Upper lobe of left lung (tissue), 6 donors: Measurements from ENCODE around the gene CFP. TPM values are rescaled to one million over a fixed set of nuclear protein-coding genes. Genes with fewer than 3 reads are reported as not detected.

Experiments used
- ATAC-seq, 2 donors: fragments of 200-7000 bp; cut with Tn5 transposase; one replicate each; pipeline ENCODE4 v1.9.1; 2022; ENCODE audit warnings: mild to moderate bottlenecking in 2 of 2, moderate library complexity in 2 of 2; ENCODE audit not compliant: low FRiP score in 2 of 2
- DNase-seq, 2 donors: peaks; one replicate each; pipeline ENCODE4 v3.0.0-alpha.2; 2019 to 2020
- H3K27ac ChIP-seq, 4 donors: fragments of 200-600 bp; sonication (generic); one replicate each; pipeline ENCODE4 v1.5.1; 2016 to 2019
- H3K27me3 ChIP-seq, 4 donors: fragments of 200-600 bp; sonication (generic); one replicate each; pipeline ENCODE4 v1.5.1; 2017 to 2019
- H3K36me3 ChIP-seq, 4 donors: fragments of 200-600 bp; sonication (generic); one replicate each; pipeline ENCODE4 v1.5.1; 2016 to 2019
- H3K4me1 ChIP-seq, 4 donors: fragments of 200-600 bp; sonication (generic); one replicate each; pipeline ENCODE4 v1.5.1; 2018 to 2019
- H3K4me3 ChIP-seq, 4 donors: fragments of 200-600 bp; sonication (generic); one replicate each; pipeline ENCODE4 v1.5.1; 2017 to 2019; ENCODE audit warnings: mild to moderate bottlenecking in 2 of 4, moderate library complexity in 1 of 4
- H3K9me3 ChIP-seq, 4 donors: fragments of 200-600 bp; sonication (generic); one replicate each; pipeline ENCODE4 v1.5.1; 2018 to 2019
- CTCF ChIP-seq, 6 experiments: fragments of 450-650 bp in 4 of 6; fragments of 200-600 bp in 2 of 6; sonication (generic) in 2 of 6; IDR thresholded peaks; one replicate each; pipeline ENCODE4 v1.5.1; 2016 to 2019; ENCODE audit warnings: antibody characterized with exemption in 6 of 6
- EP300 ChIP-seq, 4 donors: sonication (generic); formaldehyde crosslinking; IDR thresholded peaks; one replicate each; pipeline ENCODE4 v1.5.1; 2017; ENCODE audit warnings: antibody characterized with exemption in 4 of 4, control low read depth in 2 of 4
- POLR2A ChIP-seq, 4 donors: fragments of 450-650 bp; IDR thresholded peaks; one replicate each; pipeline ENCODE4 v1.5.1; 2016 to 2017; ENCODE audit warnings: antibody characterized with exemption in 4 of 4, mild to moderate bottlenecking in 2 of 4
- POLR2AphosphoS5 ChIP-seq, 2 donors: sonication (generic); formaldehyde crosslinking; IDR thresholded peaks; one replicate each; pipeline ENCODE4 v1.5.1; 2017; ENCODE audit warnings: antibody characterized with exemption in 2 of 2
- WGBS, 2 donors: methylation state at CpG; one replicate each; pipeline ENCODE4 v1.1.5; 2017 to 2018; 5-methylcytosine and 5-hydroxymethylcytosine counted together
- small RNA-seq, 4 donors: library from RNA; depleted of rRNA; stranded (forward); fragments of <200 nt; gene quantifications; one replicate each; pipeline ENCODE3, GENCODE V24; 2016
- total RNA-seq, 6 donors: library from RNA; depleted of rRNA in 4 of 6; stranded (reverse); fragments of >200 nt in 4 of 6; gene quantifications; one replicate each; pipeline versions ENCODE4 v1.1.0 to v1.2.1, GENCODE V29; 2016 to 2021
- donor health status: DM: no; HTN: no; CAD: no; lungs with moderate emphysema.
- donor health status: DM: no; HTN: yes; CAD: no; lungs with severe emphysema.

CFP gene
- total RNA-seq, 6 donors from 2014 or later, result 9.1 to 40.6 (median 14.1) TPM

GRCh38 chrX:47574076-47574546, 55.6 kb downstream of the CFP start:
- 25 to 37% methylated on average over 8 to 19 of the region's 41 CpGs for WGBS, 2 donors
- TF ChIP-seq POLR2A (IDR thresholded peaks at IDR 0.05), result no peak
- TF ChIP-seq POLR2AphosphoS5 (IDR thresholded peaks at IDR 0.05), result no peak
- no peak for TF ChIP-seq EP300 (IDR thresholded peaks at IDR 0.05)
- no peak for TF ChIP-seq CTCF (IDR thresholded peaks at IDR 0.05)
- peak in 1 of 2 donors; percentile 80 for DNase-seq

DNA sequence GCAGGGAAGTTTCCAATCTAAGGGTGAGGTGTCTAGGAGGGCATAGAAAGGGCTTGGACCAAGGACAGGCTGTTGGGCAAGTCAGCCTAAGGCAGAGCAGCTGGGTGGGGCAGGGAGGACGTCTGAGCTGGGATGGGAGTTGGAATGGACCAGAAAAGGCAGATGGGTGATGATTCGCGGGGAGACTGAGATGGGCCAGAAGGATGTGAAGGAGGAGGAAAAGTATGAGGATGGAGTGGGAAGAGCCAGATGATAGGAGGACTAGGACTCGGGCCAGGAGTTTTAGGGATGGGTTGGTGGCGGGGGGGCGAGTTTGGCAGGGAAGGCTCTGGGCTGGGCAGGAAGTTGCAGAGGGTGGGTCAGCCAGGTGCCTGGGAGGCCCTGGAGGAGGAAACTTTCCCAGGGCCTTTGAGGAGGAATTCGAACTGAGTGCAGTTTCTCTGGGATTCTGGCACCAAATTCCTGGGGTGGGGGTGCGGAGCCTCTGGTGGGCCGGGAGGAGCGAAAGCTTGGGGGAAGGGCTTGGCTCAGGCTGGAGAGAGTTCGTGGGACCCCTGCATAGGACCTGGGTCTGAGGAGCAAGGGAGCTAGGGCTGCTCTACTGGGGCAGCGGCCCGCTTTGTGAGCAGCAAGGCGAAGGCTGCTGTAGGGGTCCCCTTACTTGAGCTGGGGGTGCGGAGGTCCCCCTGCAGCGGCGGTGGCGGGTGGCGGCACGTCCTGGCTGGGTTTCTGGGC, 56.2 kb downstream of the CFP start:
- DNase-seq, result no peak
- peaks cover 0 to 7% (median 5%) of the 10 kb centered on the region in 4 donors for H3K4me1 ChIP-seq
- peaks cover 0 to 31% (median 16%) of the 10 kb centered on the region in 4 donors for H3K36me3 ChIP-seq
- 23 to 51% methylated on average over 6 to 20 of the region's 20 CpGs for WGBS, 2 donors
- TF ChIP-seq POLR2A (IDR thresholded peaks at IDR 0.05) (no peak), EP300 (IDR thresholded peaks at IDR 0.05) (no peak), POLR2AphosphoS5 (IDR thresholded peaks at IDR 0.05) (no peak), CTCF (IDR thresholded peaks at IDR 0.05) (no peak)
- H3K4me3 ChIP-seq, result peak overlapping the region in 3 of 4 donors; percentile 11 to 35 (median 24)
- no peaks in the 10 kb centered on the region for H3K9me3 ChIP-seq
- peak overlapping the region; percentile 18 to 65 (median 56) for H3K27ac ChIP-seq
- ATAC-seq, result peak in 1 of 2 donors; percentile 79
- no peaks in the 10 kb centered on the region for H3K27me3 ChIP-seq

More at GRCh38 chrX:47574076-47574546, 55.6 kb downstream of the CFP start:
- Histone ChIP-seq H3K9me3 (no peaks in the 10 kb centered on the region), H3K27ac (peak overlapping the region; percentile 18 to 65 (median 56)), H3K4me1 (peaks cover 0 to 12% (median 6%) of the 10 kb centered on the region in 4 donors), H3K4me3 (peak overlapping the region in 3 of 4 donors; percentile 11 to 35 (median 24)), H3K27me3 (no peaks in the 10 kb centered on the region), H3K36me3 (peaks cover 0 to 25% (median 11%) of the 10 kb centered on the region in 4 donors)
- peak in 1 of 2 donors; percentile 66 for ATAC-seq

Small RNA genes lying within 50 kb of the gene (small RNA-seq; reads per million reads assigned to genes)
- 0 reads per million in 4 donors for gene MIR4769

Other genes starting within 250 kb of the CFP start
- 10 to 100 TPM in 3 of 6 donors, 1 to 10 TPM in 3; 3.4 to 35.6 (median 10.2) TPM for gene ZNF41, start 146.7 kb downstream of the CFP start, total RNA-seq
- 100 to 1,000 TPM in 2 of 6 donors, 10 to 100 TPM in 4; 42.0 to 104 (median 85.2) TPM for gene ARAF, start 68.7 kb downstream of the CFP start, total RNA-seq
- 100 to 1,000 TPM in 4 of 6 donors, 10 to 100 TPM in 2; 54.5 to 420 (median 163) TPM for gene TIMP1, start 47.5 kb downstream of the CFP start, total RNA-seq
- gene SYN1, start 10.1 kb downstream of the CFP start, total RNA-seq, result 10 to 100 TPM in 1 of 6 donors, 1 to 10 TPM in 1, under 1 TPM in 4; 0.20 to 11.5 (median 0.56) TPM
- gene ELK1, start 20.6 kb upstream of the CFP start, total RNA-seq, result 10 to 100 TPM; 11.5 to 30.4 (median 21.5) TPM
- 10 to 100 TPM; 23.0 to 90.6 (median 75.2) TPM for gene UXT, start 29.2 kb upstream of the CFP start, total RNA-seq
- gene ZNF81, start 207.0 kb upstream of the CFP start, total RNA-seq, result 10 to 100 TPM in 2 of 6 donors, 1 to 10 TPM in 4; 3.2 to 22.0 (median 9.0) TPM